ENCODE measurements around the gene TBC1D24. TPM values are rescaled to one million over a fixed set of nuclear protein-coding genes. Genes with fewer than 3 reads are reported as not detected.
"Not testable (repeated sequence)": the region's sequence is repeated elsewhere in the genome, so short reads cannot be mapped to it uniquely, and the experiment has no call there.

TBC1D24 gene
- total RNA-seq, 1 experiment from 2014 or later = 14.0 TPM

- DNase-seq (ENCODE audit: low read depth) = no peak
Measured at GRCh38 chr16:2530629-2531318, 55.8 kb downstream of the TBC1D24 start.

- DNase-seq (ENCODE audit: low read depth) = no peak
Measured at GRCh38 chr16:2531371-2531695, 56.4 kb downstream of the TBC1D24 start, which contains the start of gene CEMP1. Gene CEMP1 (minus strand): TSS chr16:2531408. CDS start chr16:2531073, 335 bp downstream.

- peak; percentile 95 for DNase-seq (ENCODE audit: low read depth)
Measured at GRCh38 chr16:2531696-2532493, 57.0 kb downstream of the TBC1D24 start.

- DNase-seq (ENCODE audit: low read depth) = no peak
Measured at GRCh38 chr16:2532494-2533141, 57.7 kb downstream of the TBC1D24 start.

GRCh38 chr16:2533142-2533755 lies 58.3 kb downstream of the TBC1D24 start:
- DNase-seq (ENCODE audit: low read depth) = not testable (repeated sequence)

GRCh38 chr16:2533912-2534311 lies 59.0 kb downstream of the TBC1D24 start:
- no peak for DNase-seq (ENCODE audit: low read depth)

- not testable (repeated sequence) for DNase-seq (ENCODE audit: low read depth)
Measured at GRCh38 chr16:2534335-2534734, 59.4 kb downstream of the TBC1D24 start.

- DNase-seq (ENCODE audit: low read depth) = peak; percentile 54
Measured at GRCh38 chr16:2535625-2536013, 60.7 kb downstream of the TBC1D24 start.

- peak; percentile 91 for DNase-seq (ENCODE audit: low read depth)
Measured at GRCh38 chr16:2537451-2538379, 62.8 kb downstream of the TBC1D24 start, which contains the start of gene PDPK1. Gene PDPK1 (plus strand): TSS chr16:2538021. CDS start chr16:2538113, 92 bp downstream.

GRCh38 chr16:2539192-2539844 lies 64.4 kb downstream of the TBC1D24 start:
- not testable (repeated sequence) for DNase-seq (ENCODE audit: low read depth)

GRCh38 chr16:2539845-2540458 lies 65.0 kb downstream of the TBC1D24 start:
- DNase-seq (ENCODE audit: low read depth) = not testable (repeated sequence)

GRCh38 chr16:2540912-2541311 lies 66.0 kb downstream of the TBC1D24 start:
- DNase-seq (ENCODE audit: low read depth) = not testable (repeated sequence)

- not testable (repeated sequence) for DNase-seq (ENCODE audit: low read depth)
Measured at GRCh38 chr16:2541409-2541808, 66.5 kb downstream of the TBC1D24 start.

GRCh38 chr16:2543771-2544170 lies 68.8 kb downstream of the TBC1D24 start:
- not testable (repeated sequence) for DNase-seq (ENCODE audit: low read depth)

GRCh38 chr16:2550283-2550878 lies 75.5 kb downstream of the TBC1D24 start:
- DNase-seq (ENCODE audit: low read depth) = not testable (repeated sequence)

- DNase-seq (ENCODE audit: low read depth) = not testable (repeated sequence)
Measured at GRCh38 chr16:2551420-2551889, 76.5 kb downstream of the TBC1D24 start.

GRCh38 chr16:2554709-2555425 lies 79.9 kb downstream of the TBC1D24 start:
- not testable (repeated sequence) for DNase-seq (ENCODE audit: low read depth)

Measured in HT1080 (cell line).